ENCODE measurements around the gene HNRNPUL1. TPM values are rescaled to one million over a fixed set of nuclear protein-coding genes. Genes with fewer than 3 reads are reported as not detected.
"Not testable (repeated sequence)": the region's sequence is repeated elsewhere in the genome, so short reads cannot be mapped to it uniquely, and the experiment has no call there.

The HNRNPUL1 gene
- total RNA-seq, 2 experiments from 2014 or later = 298 to 301 TPM

GRCh38 chr19:41264581-41265394 lies 616 bp downstream of the HNRNPUL1 start:
- Mint-ChIP-seq H3K9me3 (no peaks in the 10 kb centered on the region), H3K27me3 (ENCODE audit: low read depth) (no peaks in the 10 kb centered on the region), H3K4me1 (ENCODE audit: low read depth) (peaks cover 28% of the 10 kb centered on the region), H3K27ac (peak overlapping the region; percentile 99), H3K4me3 (peak overlapping the region; percentile 91), H3K36me3 (ENCODE audit: low read depth) (peaks cover 39% of the 10 kb centered on the region)
- DNase-seq = peak; percentile 78
- intact Hi-C loops (cut with micrococcal nuclease) = loop anchor here (5.0 kb wide), 1 partner anchor 268 kb away; no protein-coding TSS in a partner anchor
- CTCF ChIA-PET = interaction anchor here (1.3 to 10.0 kb wide), 3 partner anchors 43 to 138 kb away, joined by 6 to 118 read pairs (median 32); no protein-coding TSS in a partner anchor

GRCh38 chr19:41265395-41266153 lies 1.4 kb downstream of the HNRNPUL1 start:
- intact Hi-C loops (cut with micrococcal nuclease) = no loop called here
- no peaks in the 10 kb centered on the region for H3K9me3 Mint-ChIP-seq
- no peaks in the 10 kb centered on the region for H3K27me3 Mint-ChIP-seq (ENCODE audit: low read depth)
- H3K27ac Mint-ChIP-seq = peak overlapping the region; percentile 99
- H3K4me1 Mint-ChIP-seq (ENCODE audit: low read depth) = peaks cover 28% of the 10 kb centered on the region
- DNase-seq = peak; percentile 30
- peak overlapping the region; percentile 91 for H3K4me3 Mint-ChIP-seq
- H3K36me3 Mint-ChIP-seq (ENCODE audit: low read depth) = peaks cover 39% of the 10 kb centered on the region
- CTCF ChIA-PET = interaction anchor here (1.3 to 10.0 kb wide), 3 partner anchors 43 to 138 kb away, joined by 6 to 118 read pairs (median 32); no protein-coding TSS in a partner anchor

GRCh38 chr19:41269055-41269454 lies 4.9 kb downstream of the HNRNPUL1 start:
- H3K36me3 Mint-ChIP-seq (ENCODE audit: low read depth) = peaks cover 67% of the 10 kb centered on the region
- CTCF ChIA-PET = no interaction called here

GRCh38 chr19:41269571-41269970 lies 5.4 kb downstream of the HNRNPUL1 start:
- Mint-ChIP-seq H3K27ac (no peak overlapping the region), H3K36me3 (ENCODE audit: low read depth) (peaks cover 68% of the 10 kb centered on the region), H3K4me1 (ENCODE audit: low read depth) (peaks cover 23% of the 10 kb centered on the region), H3K4me3 (no peak overlapping the region), H3K27me3 (ENCODE audit: low read depth) (no peaks in the 10 kb centered on the region), H3K9me3 (no peaks in the 10 kb centered on the region)
- no peak for DNase-seq
- intact Hi-C loops (cut with micrococcal nuclease) = no loop called here
- CTCF ChIA-PET = no interaction called here

More at GRCh38 chr19:41269055-41269454, 4.9 kb downstream of the HNRNPUL1 start:
- intact Hi-C loops (cut with micrococcal nuclease) = no loop called here
- Mint-ChIP-seq H3K4me3 (no peak overlapping the region), H3K27ac (no peak overlapping the region), H3K27me3 (ENCODE audit: low read depth) (no peaks in the 10 kb centered on the region), H3K9me3 (no peaks in the 10 kb centered on the region), H3K4me1 (ENCODE audit: low read depth) (peaks cover 23% of the 10 kb centered on the region)
- DNase-seq = no peak

- DNase-seq = no peak
- CTCF ChIA-PET = no interaction called here
- Mint-ChIP-seq H3K27me3 (ENCODE audit: low read depth) (no peaks in the 10 kb centered on the region), H3K27ac (peak overlapping the region; percentile 0), H3K9me3 (no peaks in the 10 kb centered on the region), H3K4me3 (no peak overlapping the region), H3K4me1 (ENCODE audit: low read depth) (no peaks in the 10 kb centered on the region), H3K36me3 (ENCODE audit: low read depth) (peaks cover 59% of the 10 kb centered on the region)
- intact Hi-C loops (cut with micrococcal nuclease) = no loop called here
Measured at GRCh38 chr19:41273076-41273475, 8.9 kb downstream of the HNRNPUL1 start.

- intact Hi-C loops (cut with micrococcal nuclease) = no loop called here
- no peak overlapping the region for H3K4me3 Mint-ChIP-seq
- CTCF ChIA-PET = interaction anchor here (1.4 kb wide), 1 partner anchor 10 kb away, joined by 5 read pairs; no protein-coding TSS in a partner anchor
- H3K36me3 Mint-ChIP-seq (ENCODE audit: low read depth) = peaks cover 66% of the 10 kb centered on the region
- no peaks in the 10 kb centered on the region for H3K4me1 Mint-ChIP-seq (ENCODE audit: low read depth)
- H3K9me3 Mint-ChIP-seq = no peaks in the 10 kb centered on the region
- DNase-seq = no peak
- peak overlapping the region; percentile 27 for H3K27ac Mint-ChIP-seq
- H3K27me3 Mint-ChIP-seq (ENCODE audit: low read depth) = no peaks in the 10 kb centered on the region
Measured at GRCh38 chr19:41274802-41275201, 10.6 kb downstream of the HNRNPUL1 start.

GRCh38 chr19:41276231-41276630 lies 12.1 kb downstream of the HNRNPUL1 start:
- Mint-ChIP-seq H3K36me3 (ENCODE audit: low read depth) (peaks cover 74% of the 10 kb centered on the region), H3K27ac (no peak overlapping the region), H3K9me3 (no peaks in the 10 kb centered on the region), H3K27me3 (ENCODE audit: low read depth) (no peaks in the 10 kb centered on the region), H3K4me3 (no peak overlapping the region), H3K4me1 (ENCODE audit: low read depth) (no peaks in the 10 kb centered on the region)
- DNase-seq = no peak
- CTCF ChIA-PET = interaction anchor here (0.5 kb wide), 1 partner anchor 1118 kb away, joined by 6 read pairs; no protein-coding TSS in a partner anchor
- intact Hi-C loops (cut with micrococcal nuclease) = no loop called here

- no peaks in the 10 kb centered on the region for H3K27me3 Mint-ChIP-seq (ENCODE audit: low read depth)
- no peak overlapping the region for H3K4me3 Mint-ChIP-seq
- no peak overlapping the region for H3K27ac Mint-ChIP-seq
- CTCF ChIA-PET = interaction anchor here (0.6 kb wide), 1 partner anchor 87 kb away, joined by 3 read pairs; no protein-coding TSS in a partner anchor
- no peak for DNase-seq
- H3K9me3 Mint-ChIP-seq = no peaks in the 10 kb centered on the region
- no peaks in the 10 kb centered on the region for H3K4me1 Mint-ChIP-seq (ENCODE audit: low read depth)
- intact Hi-C loops (cut with micrococcal nuclease) = no loop called here
- H3K36me3 Mint-ChIP-seq (ENCODE audit: low read depth) = peaks cover 65% of the 10 kb centered on the region
Measured at GRCh38 chr19:41278478-41278877, 14.3 kb downstream of the HNRNPUL1 start.

- H3K4me1 Mint-ChIP-seq (ENCODE audit: low read depth) = peaks cover 4% of the 10 kb centered on the region
- H3K27me3 Mint-ChIP-seq (ENCODE audit: low read depth) = no peaks in the 10 kb centered on the region
- H3K36me3 Mint-ChIP-seq (ENCODE audit: low read depth) = peaks cover 44% of the 10 kb centered on the region
- no peak for DNase-seq
- no peaks in the 10 kb centered on the region for H3K9me3 Mint-ChIP-seq
- H3K27ac Mint-ChIP-seq = peak overlapping the region; percentile 36
- CTCF ChIA-PET = interaction anchor here (1.0 kb wide), 1 partner anchor 20 kb away, joined by 4 read pairs; no protein-coding TSS in a partner anchor
- intact Hi-C loops (cut with micrococcal nuclease) = no loop called here
- no peak overlapping the region for H3K4me3 Mint-ChIP-seq
Measured at GRCh38 chr19:41288673-41289530, 24.7 kb downstream of the HNRNPUL1 start.

GRCh38 chr19:41289814-41290213 lies 25.6 kb downstream of the HNRNPUL1 start:
- intact Hi-C loops (cut with micrococcal nuclease); DNase-seq; H3K27ac Mint-ChIP-seq; CTCF ChIA-PET; H3K4me3 Mint-ChIP-seq; H3K27me3 Mint-ChIP-seq (ENCODE audit: low read depth); H3K9me3 Mint-ChIP-seq; H3K4me1 Mint-ChIP-seq (ENCODE audit: low read depth): not testable (repeated sequence)
- peaks cover 49% of the 10 kb centered on the region for H3K36me3 Mint-ChIP-seq (ENCODE audit: low read depth)

GRCh38 chr19:41294393-41294792 lies 30.2 kb downstream of the HNRNPUL1 start:
- CTCF ChIA-PET = no interaction called here
- peaks cover 63% of the 10 kb centered on the region for H3K36me3 Mint-ChIP-seq (ENCODE audit: low read depth)
- no peaks in the 10 kb centered on the region for H3K27me3 Mint-ChIP-seq (ENCODE audit: low read depth)
- H3K27ac Mint-ChIP-seq = no peak overlapping the region
- peaks cover 47% of the 10 kb centered on the region for H3K4me1 Mint-ChIP-seq (ENCODE audit: low read depth)
- intact Hi-C loops (cut with micrococcal nuclease) = no loop called here
- DNase-seq = no peak
- no peak overlapping the region for H3K4me3 Mint-ChIP-seq
- no peaks in the 10 kb centered on the region for H3K9me3 Mint-ChIP-seq

- CTCF ChIA-PET = no interaction called here
Measured at GRCh38 chr19:41295499-41295898, 31.3 kb downstream of the HNRNPUL1 start.

More at GRCh38 chr19:41295499-41295898, 31.3 kb downstream of the HNRNPUL1 start:
- DNase-seq = no peak
- intact Hi-C loops (cut with micrococcal nuclease) = no loop called here
- no peaks in the 10 kb centered on the region for H3K9me3 Mint-ChIP-seq
- peaks cover 58% of the 10 kb centered on the region for H3K4me1 Mint-ChIP-seq (ENCODE audit: low read depth)
- peak overlapping the region; percentile 15 for H3K27ac Mint-ChIP-seq
- H3K4me3 Mint-ChIP-seq = no peak overlapping the region
- H3K36me3 Mint-ChIP-seq (ENCODE audit: low read depth) = peaks cover 69% of the 10 kb centered on the region
- no peaks in the 10 kb centered on the region for H3K27me3 Mint-ChIP-seq (ENCODE audit: low read depth)
